Measurements from ENCODE around the gene TBC1D9B. TPM values are rescaled to one million over a fixed set of nuclear protein-coding genes. Genes with fewer than 3 reads are reported as not detected.

TBC1D9B gene
- total RNA-seq, 1 donor from 2014 or later = 136 TPM

GRCh38 chr5:179833056-179833708 lies 74.5 kb downstream of the TBC1D9B start:
- peaks cover 72% of the 10 kb centered on the region for H3K36me3 Mint-ChIP-seq (ENCODE audit: unreplicated experiment)
- TF ChIP-seq, protein P1, sequence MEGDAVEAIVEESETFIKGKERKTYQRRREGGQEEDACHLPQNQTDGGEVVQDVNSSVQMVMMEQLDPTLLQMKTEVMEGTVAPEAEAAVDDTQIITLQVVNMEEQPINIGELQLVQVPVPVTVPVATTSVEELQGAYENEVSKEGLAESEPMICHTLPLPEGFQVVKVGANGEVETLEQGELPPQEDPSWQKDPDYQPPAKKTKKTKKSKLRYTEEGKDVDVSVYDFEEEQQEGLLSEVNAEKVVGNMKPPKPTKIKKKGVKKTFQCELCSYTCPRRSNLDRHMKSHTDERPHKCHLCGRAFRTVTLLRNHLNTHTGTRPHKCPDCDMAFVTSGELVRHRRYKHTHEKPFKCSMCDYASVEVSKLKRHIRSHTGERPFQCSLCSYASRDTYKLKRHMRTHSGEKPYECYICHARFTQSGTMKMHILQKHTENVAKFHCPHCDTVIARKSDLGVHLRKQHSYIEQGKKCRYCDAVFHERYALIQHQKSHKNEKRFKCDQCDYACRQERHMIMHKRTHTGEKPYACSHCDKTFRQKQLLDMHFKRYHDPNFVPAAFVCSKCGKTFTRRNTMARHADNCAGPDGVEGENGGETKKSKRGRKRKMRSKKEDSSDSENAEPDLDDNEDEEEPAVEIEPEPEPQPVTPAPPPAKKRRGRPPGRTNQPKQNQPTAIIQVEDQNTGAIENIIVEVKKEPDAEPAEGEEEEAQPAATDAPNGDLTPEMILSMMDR (IDR thresholded peaks at IDR 0.05) = no peak
- H3K9me3 Mint-ChIP-seq (ENCODE audit: unreplicated experiment) = no peaks in the 10 kb centered on the region
- no peaks in the 10 kb centered on the region for H3K27me3 Mint-ChIP-seq (ENCODE audit: unreplicated experiment)
- DNase-seq (ENCODE audit: extremely low spot score, unreplicated experiment) = no peak
- peaks cover 7% of the 10 kb centered on the region for H3K4me1 Mint-ChIP-seq (ENCODE audit: unreplicated experiment)
- H3K4me3 Mint-ChIP-seq (ENCODE audit: unreplicated experiment) = no peak overlapping the region
- H3K27ac Mint-ChIP-seq (ENCODE audit: unreplicated experiment) = peak overlapping the region; percentile 7

DNA sequence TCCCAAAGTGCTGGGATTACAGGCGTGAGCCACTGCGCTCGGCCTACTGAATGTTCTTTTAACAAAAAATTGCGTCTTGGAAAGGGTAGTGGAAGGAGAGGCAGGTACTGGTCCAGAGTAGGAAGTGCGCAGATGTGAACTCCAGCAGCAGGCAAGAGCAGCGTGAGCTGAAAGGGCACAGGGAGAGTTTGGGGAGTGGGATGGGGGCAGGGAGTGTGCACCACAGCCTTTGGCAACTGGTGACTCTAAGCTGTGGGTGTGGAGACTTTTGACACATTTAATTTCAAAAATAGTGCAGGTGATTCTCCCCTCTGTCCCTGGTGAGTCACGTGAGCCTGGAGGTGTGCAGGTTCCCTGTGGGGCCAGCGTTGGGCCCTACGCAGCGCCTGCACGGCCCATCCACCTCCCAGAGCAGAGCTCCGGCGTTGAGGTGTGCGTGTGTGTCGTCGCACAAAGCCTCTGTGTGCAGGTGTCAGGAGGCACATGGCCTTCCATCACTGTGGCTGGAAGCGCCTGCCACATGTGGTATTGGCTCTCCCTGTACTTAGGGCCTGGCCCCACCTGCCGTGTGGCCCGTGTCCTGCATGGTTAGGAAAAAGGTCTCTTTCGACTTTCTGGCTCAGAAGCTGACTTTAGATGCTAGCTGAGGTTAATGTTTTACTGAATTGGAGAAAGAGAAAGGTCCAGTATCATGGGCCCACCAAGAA lies 75.5 kb downstream of the TBC1D9B start:
- DNase-seq (ENCODE audit: extremely low spot score, unreplicated experiment) = no peak
- TF ChIP-seq, protein P1 (IDR thresholded peaks at IDR 0.05) = no peak
- H3K27me3 Mint-ChIP-seq (ENCODE audit: unreplicated experiment) = no peaks in the 10 kb centered on the region
- no peak overlapping the region for H3K4me3 Mint-ChIP-seq (ENCODE audit: unreplicated experiment)
- H3K36me3 Mint-ChIP-seq (ENCODE audit: unreplicated experiment) = peaks cover 73% of the 10 kb centered on the region
- no peak overlapping the region for H3K27ac Mint-ChIP-seq (ENCODE audit: unreplicated experiment)
- H3K9me3 Mint-ChIP-seq (ENCODE audit: unreplicated experiment) = no peaks in the 10 kb centered on the region
- H3K4me1 Mint-ChIP-seq (ENCODE audit: unreplicated experiment) = peaks cover 9% of the 10 kb centered on the region

GRCh38 chr5:179830818-179831468 lies 76.8 kb downstream of the TBC1D9B start:
- TF ChIP-seq, protein P1 (IDR thresholded peaks at IDR 0.05) = no peak
- Mint-ChIP-seq H3K4me1 (ENCODE audit: unreplicated experiment) (peaks cover 12% of the 10 kb centered on the region), H3K27me3 (ENCODE audit: unreplicated experiment) (no peaks in the 10 kb centered on the region), H3K36me3 (ENCODE audit: unreplicated experiment) (peaks cover 69% of the 10 kb centered on the region), H3K9me3 (ENCODE audit: unreplicated experiment) (no peaks in the 10 kb centered on the region), H3K4me3 (ENCODE audit: unreplicated experiment) (no peak overlapping the region), H3K27ac (ENCODE audit: unreplicated experiment) (peak overlapping the region; percentile 7)
- DNase-seq (ENCODE audit: extremely low spot score, unreplicated experiment) = no peak

DNA sequence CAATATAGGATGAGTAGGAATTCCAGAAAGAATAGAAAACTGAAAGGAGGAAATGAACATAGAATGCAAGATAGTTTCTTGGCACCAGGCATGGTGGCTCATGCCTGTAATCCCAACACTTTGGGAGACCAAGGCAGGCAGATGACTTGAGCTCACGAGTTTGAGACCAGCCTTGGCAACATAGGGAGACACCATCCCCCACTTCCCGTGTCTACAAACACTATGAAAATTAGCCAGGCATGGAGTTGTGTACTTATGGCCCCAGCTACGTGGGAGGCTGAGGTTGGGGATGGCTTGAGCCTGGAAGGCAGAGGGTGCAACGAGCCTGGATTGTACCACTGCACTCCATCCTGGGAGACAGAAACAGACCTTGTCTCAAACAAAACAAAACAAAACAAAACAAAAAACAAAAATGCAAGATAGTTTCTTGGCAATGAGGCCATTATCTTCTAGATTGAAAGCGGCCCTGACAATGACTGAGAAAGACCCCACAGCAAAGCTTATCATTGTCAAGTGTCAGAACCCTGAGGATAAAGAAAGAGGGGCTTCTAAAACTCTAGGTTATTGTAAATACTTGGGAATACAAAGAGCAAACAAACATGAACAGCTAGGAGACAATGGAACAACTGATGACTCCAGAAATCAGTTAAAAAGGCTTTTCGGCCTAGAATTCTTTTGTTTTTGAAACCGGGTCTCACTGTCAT lies 77.8 kb downstream of the TBC1D9B start:
- H3K4me3 Mint-ChIP-seq (ENCODE audit: unreplicated experiment) = no peak overlapping the region

More for the DNA sequence above, 77.8 kb downstream of the TBC1D9B start:
- Mint-ChIP-seq H3K9me3 (ENCODE audit: unreplicated experiment) (no peaks in the 10 kb centered on the region), H3K27me3 (ENCODE audit: unreplicated experiment) (no peaks in the 10 kb centered on the region), H3K27ac (ENCODE audit: unreplicated experiment) (peak overlapping the region; percentile 3), H3K36me3 (ENCODE audit: unreplicated experiment) (peaks cover 74% of the 10 kb centered on the region), H3K4me1 (ENCODE audit: unreplicated experiment) (peaks cover 18% of the 10 kb centered on the region)
- no peak for DNase-seq (ENCODE audit: extremely low spot score, unreplicated experiment)
- TF ChIP-seq, protein P1 (IDR thresholded peaks at IDR 0.05) = no peak

Data from osteocyte (in vitro differentiated cells).